Activated T-helper 17 cell treated with anti-CD3 and anti-CD28 coated beads, Interleukin-2, amount 50 U/mL, for 72 hours (primary cell): ENCODE results near the gene AKNA. TPM values are rescaled to one million over a fixed set of nuclear protein-coding genes. Genes with fewer than 3 reads are reported as not detected.

Source experiments
- ATAC-seq: fragments of 150-1000 bp; cut with Tn5 transposase; replicated peaks from 2 replicates; pipeline ENCODE4 v1.10.0; 2021; ENCODE audit warnings: mild to moderate bottlenecking, moderate library complexity
- H3K27ac Mint-ChIP-seq: one replicate; pipeline ENCODE4 v1.8.0; 2022; ENCODE audit warnings: mixed read lengths
- H3K27me3 Mint-ChIP-seq: one replicate; pipeline ENCODE4 v1.8.0; 2022; ENCODE audit warnings: mixed read lengths
- H3K36me3 Mint-ChIP-seq: one replicate; pipeline ENCODE4 v1.8.0; 2022; ENCODE audit warnings: low read depth, mild to moderate bottlenecking, mixed read lengths
- H3K4me1 Mint-ChIP-seq: one replicate; pipeline ENCODE4 v1.8.0; 2022; ENCODE audit warnings: mixed read lengths
- H3K4me3 Mint-ChIP-seq: one replicate; pipeline ENCODE4 v1.8.0; 2022; ENCODE audit warnings: mild to moderate bottlenecking, mixed read lengths
- H3K9me3 Mint-ChIP-seq: one replicate; pipeline ENCODE4 v1.8.0; 2022; ENCODE audit warnings: mixed read lengths
- total RNA-seq, 2 donors: library from RNA; stranded (reverse); gene quantifications; one replicate each; pipeline ENCODE4 v1.2.3, GENCODE V29; 2022

Gene AKNA
- total RNA-seq, 2 donors from 2014 or later, result 169 to 184 TPM

DNA sequence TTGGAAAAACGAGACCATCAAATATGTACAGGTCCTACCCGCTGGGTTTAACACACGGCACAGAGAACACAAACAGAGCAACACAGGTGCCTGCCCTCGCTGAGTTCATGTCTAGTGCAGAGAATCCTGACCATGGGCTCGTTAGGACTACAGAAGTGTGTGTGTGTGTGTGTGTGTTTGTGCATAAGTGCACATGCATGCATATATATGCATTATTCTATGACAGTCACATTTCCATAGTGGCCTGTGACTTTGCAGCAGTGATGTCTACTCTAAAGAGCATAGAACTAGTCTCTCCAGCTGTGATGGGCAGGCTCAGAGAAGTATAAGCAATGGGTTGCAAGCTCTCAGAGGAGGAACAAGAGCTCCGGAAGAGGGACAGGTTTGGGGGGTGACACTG, 30.4 kb downstream of the AKNA start:
- Mint-ChIP-seq H3K4me1 (peaks cover 23% of the 10 kb centered on the region), H3K27ac (peak overlapping the region; percentile 77), H3K4me3 (no peak overlapping the region), H3K27me3 (no peaks in the 10 kb centered on the region), H3K9me3 (no peaks in the 10 kb centered on the region), H3K36me3 (peaks cover 100% of the 10 kb centered on the region)
- no peak for ATAC-seq

DNA sequence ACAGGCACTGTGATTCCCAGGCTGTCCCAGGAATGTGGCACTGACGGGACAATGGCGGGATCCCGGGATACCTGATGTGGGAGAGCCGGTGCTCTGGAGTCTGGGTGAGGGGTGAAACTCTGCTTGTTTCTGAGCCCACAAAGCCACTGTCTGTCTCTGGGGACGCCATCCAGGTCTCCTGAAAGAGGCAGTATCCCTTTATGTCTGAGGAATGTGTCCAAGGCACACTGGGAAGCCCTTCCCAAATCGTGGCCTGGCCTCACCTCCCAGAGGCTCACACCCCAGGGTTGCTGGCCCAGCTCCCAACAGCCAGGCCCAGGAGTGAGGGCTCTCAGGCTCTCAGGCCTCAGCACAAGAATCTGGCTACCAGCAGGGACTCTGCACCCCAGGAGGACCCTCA, 31.0 kb downstream of the AKNA start:
- Mint-ChIP-seq H3K36me3 (peaks cover 100% of the 10 kb centered on the region), H3K4me3 (no peak overlapping the region), H3K4me1 (peaks cover 23% of the 10 kb centered on the region), H3K27me3 (no peaks in the 10 kb centered on the region), H3K9me3 (no peaks in the 10 kb centered on the region), H3K27ac (peak overlapping the region; percentile 85)
- no peak for ATAC-seq

DNA sequence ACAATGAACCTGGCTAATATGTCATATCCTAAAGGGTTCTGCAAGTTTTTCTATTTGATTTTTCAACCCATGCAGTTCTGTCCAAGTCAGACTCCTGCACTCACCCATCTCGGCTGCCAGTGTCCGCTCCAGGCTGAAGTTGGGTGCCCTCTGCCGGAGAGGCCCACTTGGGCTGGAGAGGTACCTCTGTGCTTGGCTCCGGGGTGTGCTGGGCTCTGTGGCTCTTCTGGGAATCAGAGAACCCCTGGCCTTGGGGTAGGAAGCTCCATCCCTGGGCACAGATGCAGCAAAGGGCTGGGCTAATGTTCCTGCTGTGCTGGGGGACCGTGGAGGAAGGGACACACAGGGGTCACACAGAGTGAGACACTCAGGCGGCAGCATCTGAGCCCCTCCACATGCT, 32.0 kb downstream of the AKNA start:
- Mint-ChIP-seq H3K36me3 (peaks cover 100% of the 10 kb centered on the region), H3K4me3 (no peak overlapping the region), H3K27ac (peak overlapping the region; percentile 85), H3K9me3 (no peaks in the 10 kb centered on the region), H3K27me3 (no peaks in the 10 kb centered on the region), H3K4me1 (peaks cover 15% of the 10 kb centered on the region)
- ATAC-seq, result no peak

DNA sequence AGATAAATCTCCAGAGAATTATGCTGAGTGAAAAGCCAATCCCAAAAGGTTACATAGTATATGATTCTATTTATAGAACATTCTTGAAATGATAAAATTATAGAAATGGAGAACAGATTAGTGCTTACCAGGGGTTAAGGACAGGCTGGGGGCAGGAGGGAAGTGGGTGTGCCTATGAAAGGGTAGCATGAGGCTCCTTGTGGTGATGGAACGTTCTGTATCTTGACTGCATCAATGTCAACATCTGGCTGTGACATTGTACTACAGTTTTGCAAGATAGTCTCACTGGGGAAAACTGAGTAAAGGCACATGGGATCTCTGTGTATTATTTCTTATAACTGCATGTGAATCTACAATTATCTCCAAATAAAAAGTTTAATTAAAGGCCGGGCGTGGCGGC, 35.9 kb downstream of the AKNA start:
- Mint-ChIP-seq H3K36me3 (peaks cover 100% of the 10 kb centered on the region), H3K27ac (peak overlapping the region; percentile 30), H3K27me3 (no peaks in the 10 kb centered on the region), H3K9me3 (no peaks in the 10 kb centered on the region), H3K4me3 (peak overlapping the region; percentile 11), H3K4me1 (peaks cover 33% of the 10 kb centered on the region)
- ATAC-seq, result no peak

DNA sequence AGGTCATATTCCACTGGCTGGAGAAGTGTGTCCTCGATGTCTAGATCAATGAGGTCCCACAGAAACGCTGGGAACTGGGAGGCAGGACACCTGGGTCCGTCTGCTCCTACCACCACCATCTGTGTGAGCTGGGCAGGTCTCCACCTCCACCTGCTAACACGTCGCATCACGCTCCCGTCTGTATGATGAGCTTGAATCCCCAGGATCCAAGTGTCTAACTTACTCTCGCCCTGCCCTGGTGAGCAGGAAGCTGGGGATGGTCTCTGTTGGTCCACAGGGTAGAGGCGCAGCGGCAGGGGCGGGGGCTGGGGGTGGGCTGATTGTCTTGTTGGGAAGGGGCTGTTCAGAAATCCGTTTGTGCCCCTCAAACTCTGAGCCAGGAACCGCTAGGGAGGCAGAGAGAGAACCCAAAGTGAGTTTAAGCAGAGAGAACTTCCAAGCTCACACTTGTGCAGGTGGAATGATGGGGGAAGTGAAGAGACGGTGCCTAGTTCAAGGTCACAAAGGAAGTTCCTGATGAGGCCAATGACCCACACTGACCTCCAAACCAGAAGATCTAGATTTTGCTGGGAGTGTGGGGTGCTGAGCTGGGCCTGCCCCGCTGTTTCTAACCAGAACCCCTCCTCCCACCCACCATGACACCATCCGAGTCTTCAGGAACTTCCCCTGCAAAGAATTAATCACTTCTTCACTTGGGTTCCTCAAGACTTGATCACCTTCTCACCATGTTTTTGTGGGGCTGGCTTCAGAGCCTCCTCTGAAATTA, 37.0 kb downstream of the AKNA start:
- Mint-ChIP-seq H3K27ac (peak overlapping the region; percentile 88), H3K4me3 (peak overlapping the region; percentile 58), H3K36me3 (peaks cover 100% of the 10 kb centered on the region), H3K4me1 (peaks cover 29% of the 10 kb centered on the region), H3K9me3 (no peaks in the 10 kb centered on the region), H3K27me3 (no peaks in the 10 kb centered on the region)
- peak; percentile 15 for ATAC-seq

DNA sequence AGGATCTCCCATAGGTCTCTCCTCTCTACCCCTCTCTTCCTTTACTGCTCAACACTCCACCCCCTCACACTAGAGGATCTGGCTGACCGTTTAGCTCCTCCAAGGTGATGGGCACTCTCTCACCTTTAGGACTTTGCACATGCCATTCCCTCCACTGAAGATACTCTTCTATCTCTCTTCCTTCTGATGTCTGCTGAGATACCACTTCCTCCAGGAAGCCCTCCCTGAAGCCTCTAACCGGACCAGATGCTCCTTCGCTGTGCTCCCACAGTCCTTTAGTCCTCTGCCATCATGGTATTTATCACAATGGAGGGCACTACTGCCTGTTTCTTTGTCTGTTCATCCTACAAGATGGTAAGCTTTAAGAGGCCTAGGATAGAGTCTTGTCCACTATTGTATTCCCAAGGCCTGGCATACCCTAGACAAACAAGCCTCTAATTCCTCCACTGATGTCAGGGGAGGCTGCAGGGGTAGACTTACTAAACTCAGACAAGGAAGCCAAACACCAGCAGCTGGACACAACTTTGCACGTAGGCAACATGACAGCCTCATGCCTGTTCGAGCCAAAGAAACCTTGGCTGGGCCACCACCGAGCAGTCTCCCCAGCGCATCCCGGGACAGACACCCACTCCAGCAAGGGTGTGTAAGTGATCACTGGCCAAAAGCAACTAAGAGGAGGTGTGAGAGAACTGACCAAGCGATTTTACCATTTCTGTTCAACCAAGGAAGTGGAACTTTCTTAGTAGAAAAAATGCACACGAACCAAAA, 37.9 kb downstream of the AKNA start:
- ATAC-seq, result no peak
- H3K4me1 Mint-ChIP-seq, result peaks cover 29% of the 10 kb centered on the region

DNA sequence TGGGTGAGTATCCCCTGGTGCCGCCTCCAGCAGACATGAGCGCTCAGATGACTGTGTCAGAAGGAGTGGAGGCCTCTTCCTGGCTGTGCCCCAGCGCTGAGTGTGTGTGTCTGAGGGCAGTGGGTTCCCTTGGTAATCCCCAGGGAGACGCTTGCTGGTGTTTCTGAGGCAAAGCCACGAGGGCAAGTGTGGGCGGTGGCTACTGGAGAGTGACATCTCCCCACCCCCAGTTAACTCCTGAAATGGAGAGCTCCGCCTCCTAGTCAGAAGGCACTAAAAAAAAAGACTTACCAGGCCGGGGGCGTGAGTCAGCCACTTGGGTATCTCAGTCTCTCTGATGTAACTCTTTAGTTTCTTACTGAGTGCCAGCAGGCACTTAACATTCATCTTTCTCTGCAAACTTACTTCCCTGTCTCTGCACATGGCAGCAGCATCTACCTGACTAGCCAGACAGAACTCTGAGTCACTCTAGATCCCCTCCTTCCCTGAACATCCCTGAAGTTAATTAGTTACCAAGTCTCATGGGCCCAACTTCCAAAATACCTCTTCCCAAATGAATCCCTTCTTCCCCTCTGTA, 38.8 kb downstream of the AKNA start:
- peaks cover 100% of the 10 kb centered on the region for H3K36me3 Mint-ChIP-seq
- H3K27me3 Mint-ChIP-seq, result no peaks in the 10 kb centered on the region
- no peaks in the 10 kb centered on the region for H3K9me3 Mint-ChIP-seq
- peak; percentile 93 for ATAC-seq
- H3K27ac Mint-ChIP-seq, result peak overlapping the region; percentile 88
- H3K4me3 Mint-ChIP-seq, result peak overlapping the region; percentile 58
- peaks cover 31% of the 10 kb centered on the region for H3K4me1 Mint-ChIP-seq

More for the DNA sequence above, 37.9 kb downstream of the AKNA start:
- Mint-ChIP-seq H3K27me3 (no peaks in the 10 kb centered on the region), H3K4me3 (peak overlapping the region; percentile 58), H3K27ac (peak overlapping the region; percentile 88), H3K9me3 (no peaks in the 10 kb centered on the region), H3K36me3 (peaks cover 100% of the 10 kb centered on the region)

DNA sequence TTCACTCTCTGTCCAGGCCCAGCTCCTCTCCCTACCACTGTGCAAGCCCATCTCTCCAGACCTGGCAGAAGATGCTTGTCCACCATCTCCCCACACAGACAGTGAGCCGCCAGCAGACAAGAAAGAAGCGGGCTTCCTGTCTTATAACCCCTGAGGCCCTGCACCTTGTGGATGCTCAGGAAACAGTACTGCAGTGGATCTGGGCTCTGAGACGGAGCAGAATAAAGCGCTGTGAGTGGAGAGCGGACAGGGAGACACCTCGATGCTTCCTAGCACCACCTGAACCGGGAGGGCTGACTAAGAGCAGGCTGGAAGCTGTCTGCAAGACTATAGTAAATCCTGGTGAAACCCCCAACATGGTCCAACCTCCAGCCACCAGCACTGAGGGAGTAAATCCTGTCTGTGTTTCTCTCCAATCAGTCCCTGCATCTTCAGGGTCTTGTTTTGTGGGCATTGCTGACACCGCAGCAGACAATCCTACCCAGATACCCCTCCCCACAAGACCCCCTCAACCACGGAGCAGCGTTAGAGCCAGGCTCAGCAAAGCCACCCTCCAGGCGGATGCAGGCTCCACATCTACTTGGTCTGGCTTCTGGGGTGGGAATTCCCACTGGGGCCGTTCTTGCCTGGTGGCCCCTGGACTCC, 39.4 kb downstream of the AKNA start:
- no peak for ATAC-seq
- H3K36me3 Mint-ChIP-seq, result peaks cover 100% of the 10 kb centered on the region
- peaks cover 34% of the 10 kb centered on the region for H3K4me1 Mint-ChIP-seq
- H3K27ac Mint-ChIP-seq, result peak overlapping the region; percentile 88
- no peaks in the 10 kb centered on the region for H3K9me3 Mint-ChIP-seq
- H3K4me3 Mint-ChIP-seq, result peak overlapping the region; percentile 58
- no peaks in the 10 kb centered on the region for H3K27me3 Mint-ChIP-seq

DNA sequence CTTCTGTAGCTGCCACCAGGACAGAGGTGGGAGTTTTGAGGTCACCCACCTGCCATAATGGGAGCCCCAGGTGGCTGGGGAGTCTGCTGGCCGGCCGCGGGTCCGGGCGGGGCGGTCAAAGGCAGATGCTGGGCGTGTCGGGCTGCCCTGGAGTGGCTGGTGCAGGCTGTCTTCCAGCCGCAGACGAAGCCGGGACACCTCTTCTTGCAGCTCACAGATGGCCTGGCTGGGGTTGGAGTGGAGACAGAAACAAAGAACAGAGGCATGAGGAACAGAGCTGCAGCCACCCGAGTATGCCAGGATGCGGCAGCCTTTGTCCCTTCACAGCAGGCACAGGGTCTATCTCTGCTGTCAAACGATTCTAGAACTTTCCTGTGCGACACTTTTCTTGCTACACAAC, 40.1 kb downstream of the AKNA start:
- no peaks in the 10 kb centered on the region for H3K27me3 Mint-ChIP-seq
- H3K4me3 Mint-ChIP-seq, result no peak overlapping the region
- peaks cover 100% of the 10 kb centered on the region for H3K36me3 Mint-ChIP-seq
- peaks cover 34% of the 10 kb centered on the region for H3K4me1 Mint-ChIP-seq
- no peak for ATAC-seq
- H3K9me3 Mint-ChIP-seq, result no peaks in the 10 kb centered on the region
- H3K27ac Mint-ChIP-seq, result peak overlapping the region; percentile 88

DNA sequence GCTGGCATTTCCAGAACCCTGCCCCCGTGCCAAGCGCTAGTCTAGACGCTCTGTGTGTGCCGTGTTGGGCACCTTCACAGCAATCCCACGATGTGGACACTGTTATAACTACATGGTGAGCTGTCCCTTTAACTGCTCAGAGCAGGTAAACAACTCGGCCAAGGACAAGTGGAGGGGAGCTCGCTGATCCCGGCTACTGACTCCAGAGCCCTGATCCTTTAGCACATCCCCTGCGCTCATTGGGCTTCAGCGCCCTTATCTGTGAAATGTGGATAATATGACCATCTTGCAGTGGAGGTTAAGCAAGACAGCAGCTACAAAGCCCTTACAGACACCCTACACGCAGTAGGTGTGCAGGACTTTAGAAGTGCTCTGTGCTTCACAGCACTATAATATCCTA, 41.6 kb downstream of the AKNA start:
- H3K9me3 Mint-ChIP-seq, result no peaks in the 10 kb centered on the region

DNA sequence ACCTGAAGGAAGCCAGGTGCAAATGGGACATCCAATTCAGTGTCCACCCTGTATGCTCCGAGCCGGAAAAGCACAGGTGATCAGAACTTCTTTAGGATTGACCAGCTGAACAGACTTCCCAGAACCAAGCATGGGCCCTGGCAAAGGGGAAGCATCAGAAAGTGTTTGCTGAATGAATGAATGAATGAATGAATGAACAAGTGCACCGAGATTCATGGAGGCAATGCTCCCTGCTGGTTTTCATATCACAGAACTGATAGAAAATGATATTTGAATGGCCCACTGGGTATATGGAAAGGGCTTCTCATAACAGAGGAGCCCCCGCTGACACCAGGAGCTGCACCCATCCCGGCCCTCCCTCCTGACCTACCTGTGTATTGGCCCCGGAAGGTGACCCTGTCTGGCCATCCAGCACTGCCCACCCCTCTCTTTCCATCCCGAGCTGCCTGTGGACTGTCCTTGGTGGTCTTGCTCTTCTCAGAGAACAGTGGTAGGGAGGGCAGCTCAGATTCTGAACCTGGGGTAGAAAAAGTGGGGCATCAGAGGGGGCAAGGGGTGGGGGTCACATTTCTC, 42.2 kb downstream of the AKNA start:
- Mint-ChIP-seq H3K27ac (peak overlapping the region; percentile 76), H3K27me3 (no peaks in the 10 kb centered on the region), H3K4me3 (no peak overlapping the region), H3K36me3 (peaks cover 100% of the 10 kb centered on the region), H3K4me1 (peaks cover 37% of the 10 kb centered on the region), H3K9me3 (no peaks in the 10 kb centered on the region)
- no peak for ATAC-seq

More for the DNA sequence above, 41.6 kb downstream of the AKNA start:
- Mint-ChIP-seq H3K36me3 (peaks cover 100% of the 10 kb centered on the region), H3K4me1 (peaks cover 38% of the 10 kb centered on the region), H3K4me3 (peak overlapping the region; percentile 30), H3K27me3 (no peaks in the 10 kb centered on the region), H3K27ac (peak overlapping the region; percentile 78)
- no peak for ATAC-seq

DNA sequence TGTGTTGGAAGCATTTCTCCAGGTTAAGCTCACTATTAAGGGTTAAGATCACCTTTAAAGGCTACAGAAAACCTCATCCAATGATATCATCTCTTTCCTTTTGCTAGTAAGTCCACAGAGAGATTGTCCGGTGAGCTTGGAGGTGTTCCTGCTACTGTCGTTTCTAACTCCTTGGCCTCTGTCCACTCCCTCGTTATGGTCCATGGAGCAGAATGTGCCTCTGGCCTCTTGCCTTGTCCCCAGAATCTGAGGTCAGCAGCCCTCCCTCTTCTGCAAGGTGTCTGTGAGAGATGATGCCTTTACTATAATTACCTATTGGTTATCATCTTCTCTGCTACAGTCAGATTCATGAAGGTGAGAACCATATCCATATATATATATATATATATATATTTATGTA, 43.1 kb downstream of the AKNA start:
- Mint-ChIP-seq H3K27ac (peak overlapping the region; percentile 76), H3K36me3 (peaks cover 100% of the 10 kb centered on the region)

DNA sequence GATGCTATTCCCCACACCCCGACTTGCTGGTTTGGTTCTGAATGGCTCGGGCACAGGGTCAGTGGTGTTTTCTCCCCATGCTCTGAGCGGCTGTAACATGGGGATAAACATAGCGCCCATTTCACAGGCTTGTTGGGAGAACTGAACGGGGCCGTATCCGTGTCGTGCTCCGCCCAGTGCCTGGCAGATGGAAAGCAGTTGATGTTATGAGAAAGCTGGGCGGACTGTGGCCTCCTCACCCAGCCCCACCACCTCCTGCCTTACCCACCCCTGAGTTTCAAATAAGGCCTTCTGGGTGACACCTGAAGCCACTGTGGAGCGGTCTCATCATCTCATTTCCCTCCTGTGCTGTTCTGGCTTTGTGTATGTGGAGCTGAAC, 43.6 kb downstream of the AKNA start:
- peaks cover 100% of the 10 kb centered on the region for H3K36me3 Mint-ChIP-seq
- no peaks in the 10 kb centered on the region for H3K9me3 Mint-ChIP-seq
- no peak for ATAC-seq
- peak overlapping the region; percentile 76 for H3K27ac Mint-ChIP-seq
- H3K27me3 Mint-ChIP-seq, result no peaks in the 10 kb centered on the region
- H3K4me1 Mint-ChIP-seq, result peaks cover 23% of the 10 kb centered on the region
- H3K4me3 Mint-ChIP-seq, result no peak overlapping the region

More for the DNA sequence above, 43.1 kb downstream of the AKNA start:
- ATAC-seq, result no peak
- no peak overlapping the region for H3K4me3 Mint-ChIP-seq
- peaks cover 28% of the 10 kb centered on the region for H3K4me1 Mint-ChIP-seq
- no peaks in the 10 kb centered on the region for H3K9me3 Mint-ChIP-seq
- no peaks in the 10 kb centered on the region for H3K27me3 Mint-ChIP-seq
